Astrocyte of the cerebellum (primary cell): ENCODE data around the gene PRKAR2B.

ENCODE experiments used
- DNase-seq: peaks from one replicate; pipeline ENCODE4 v3.0.0-alpha.2; 2011; ENCODE audit warnings: low read depth
- H3K4me3 ChIP-seq: 2 replicates; pipeline ENCODE4 v1.5.1; 2011; ENCODE audit warnings: mild to moderate bottlenecking, low read depth, low read length, moderate library complexity
- in situ Hi-C: cut with HindIII; loops from 2 replicates; pipeline ENCODE4 v1.10.0; 2017; ENCODE audit warnings: low sequenced_read_pairs
- TF ChIP-seq, protein P1 (sequence below): IDR thresholded peaks from 2 replicates; pipeline ENCODE4 v1.5.1; 2012; ENCODE audit warnings: low read length, low read depth, moderate library complexity, mild to moderate bottlenecking; ENCODE audit errors: missing control alignments

The PRKAR2B gene

DNA sequence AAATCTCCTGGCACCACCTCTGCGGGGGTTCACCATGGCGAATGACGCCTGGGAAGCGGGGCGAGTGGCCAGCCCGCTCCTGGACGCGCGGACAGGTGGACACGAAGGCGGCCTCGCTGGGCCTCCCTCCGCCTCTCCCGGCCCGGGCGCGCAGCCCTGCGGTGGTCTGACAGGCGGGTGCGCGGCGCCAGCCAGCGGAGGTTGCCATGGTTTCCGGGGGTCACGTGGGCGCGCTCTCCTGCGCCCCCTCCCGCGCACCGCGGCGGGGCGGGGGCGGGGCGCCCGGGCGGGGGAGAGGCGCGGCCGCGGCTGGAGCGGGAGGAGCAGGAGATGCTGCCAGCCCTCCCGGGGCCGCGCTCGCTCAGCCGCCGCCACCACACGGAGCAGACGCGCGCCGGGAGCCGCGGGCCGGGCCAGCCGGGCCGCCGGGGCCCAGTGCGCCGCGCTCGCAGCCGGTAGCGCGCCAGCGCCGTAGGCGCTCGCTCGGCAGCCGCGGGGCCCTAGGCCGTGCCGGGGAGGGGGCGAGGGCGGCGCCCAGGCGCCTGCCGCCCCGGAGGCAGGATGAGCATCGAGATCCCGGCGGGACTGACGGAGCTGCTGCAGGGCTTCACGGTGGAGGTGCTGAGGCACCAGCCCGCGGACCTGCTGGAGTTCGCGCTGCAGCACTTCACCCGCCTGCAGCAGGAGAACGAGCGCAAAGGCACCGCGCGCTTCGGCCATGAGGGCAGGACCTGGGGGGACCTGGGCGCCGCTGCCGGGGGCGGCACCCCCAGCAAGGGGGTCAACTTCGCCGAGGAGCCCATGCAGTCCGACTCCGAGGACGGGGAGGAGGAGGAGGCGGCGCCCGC is at the start of gene PRKAR2B:
Gene PRKAR2B, plus strand, starts transcription at position 359 of the 848 bp plus-strand sequence. Its CDS starts 203 bp downstream, at position 562.
- peak within 1 kb of the TSS; percentile 78 for H3K4me3 ChIP-seq
- DNase-seq = peak; percentile 32
- in situ Hi-C loops = no loop called here
- TF ChIP-seq, protein P1, sequence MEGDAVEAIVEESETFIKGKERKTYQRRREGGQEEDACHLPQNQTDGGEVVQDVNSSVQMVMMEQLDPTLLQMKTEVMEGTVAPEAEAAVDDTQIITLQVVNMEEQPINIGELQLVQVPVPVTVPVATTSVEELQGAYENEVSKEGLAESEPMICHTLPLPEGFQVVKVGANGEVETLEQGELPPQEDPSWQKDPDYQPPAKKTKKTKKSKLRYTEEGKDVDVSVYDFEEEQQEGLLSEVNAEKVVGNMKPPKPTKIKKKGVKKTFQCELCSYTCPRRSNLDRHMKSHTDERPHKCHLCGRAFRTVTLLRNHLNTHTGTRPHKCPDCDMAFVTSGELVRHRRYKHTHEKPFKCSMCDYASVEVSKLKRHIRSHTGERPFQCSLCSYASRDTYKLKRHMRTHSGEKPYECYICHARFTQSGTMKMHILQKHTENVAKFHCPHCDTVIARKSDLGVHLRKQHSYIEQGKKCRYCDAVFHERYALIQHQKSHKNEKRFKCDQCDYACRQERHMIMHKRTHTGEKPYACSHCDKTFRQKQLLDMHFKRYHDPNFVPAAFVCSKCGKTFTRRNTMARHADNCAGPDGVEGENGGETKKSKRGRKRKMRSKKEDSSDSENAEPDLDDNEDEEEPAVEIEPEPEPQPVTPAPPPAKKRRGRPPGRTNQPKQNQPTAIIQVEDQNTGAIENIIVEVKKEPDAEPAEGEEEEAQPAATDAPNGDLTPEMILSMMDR = no peak

DNA sequence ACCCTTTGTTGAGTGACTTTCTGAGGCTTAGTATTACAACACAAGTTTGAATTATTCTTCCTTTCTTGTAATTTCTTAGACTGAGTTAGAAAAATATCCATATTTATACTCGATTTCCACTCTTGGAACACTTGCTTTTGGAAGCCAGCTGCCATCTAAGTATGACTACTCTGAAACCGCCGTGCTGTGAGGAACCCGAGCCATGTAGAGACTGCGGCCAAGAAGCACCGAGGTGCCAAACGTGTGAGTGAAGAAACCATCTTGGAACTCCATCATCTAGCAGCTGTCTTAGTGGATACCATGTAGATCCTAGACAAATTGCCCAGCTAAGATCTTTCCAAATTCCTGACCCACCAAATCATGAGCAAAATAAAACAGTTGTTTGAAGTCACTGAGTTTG is 49.7 kb upstream of the PRKAR2B start:
- in situ Hi-C loops = no loop called here
- no peak for DNase-seq
- TF ChIP-seq, protein P1 = no peak
- H3K4me3 ChIP-seq = no peak overlapping the region

DNA sequence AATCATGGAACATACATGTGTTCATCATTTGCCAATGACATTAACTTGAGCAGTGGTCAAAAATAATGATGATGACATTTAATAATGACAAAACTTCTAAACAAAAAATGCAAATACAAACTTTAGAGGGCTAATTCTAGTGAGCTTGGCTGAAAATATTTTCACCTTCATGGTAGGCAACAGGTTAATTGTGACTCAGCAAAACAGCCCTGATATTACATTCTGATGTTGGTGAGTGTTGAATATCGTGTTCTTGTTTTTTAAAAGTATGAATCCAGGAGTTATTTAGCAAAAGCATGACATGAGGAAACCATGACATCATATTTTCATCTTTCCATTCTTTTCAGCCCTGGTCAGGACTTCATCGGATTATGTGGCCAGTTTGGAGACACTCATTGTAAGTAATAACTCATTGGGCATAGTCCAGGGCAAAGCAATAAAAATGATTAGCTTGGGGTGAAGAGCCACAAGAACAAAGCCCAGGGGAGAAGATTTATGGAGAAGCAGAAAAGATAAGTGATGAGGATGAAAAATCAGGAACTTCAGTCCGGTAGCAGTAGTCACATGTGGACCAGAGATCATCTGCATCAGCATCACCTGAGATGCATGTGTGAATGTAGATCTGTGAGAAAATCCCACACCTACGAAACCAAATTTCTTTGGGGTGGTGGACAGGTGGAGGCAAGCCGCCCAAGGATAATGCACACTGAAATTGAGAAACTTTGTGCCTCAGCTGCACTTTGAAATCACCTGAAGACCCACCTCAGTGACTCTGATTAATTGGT is 46.8 kb upstream of the PRKAR2B start:
- TF ChIP-seq, protein P1 = no peak
- in situ Hi-C loops = no loop called here
- H3K4me3 ChIP-seq = no peak overlapping the region
- no peak for DNase-seq

DNA sequence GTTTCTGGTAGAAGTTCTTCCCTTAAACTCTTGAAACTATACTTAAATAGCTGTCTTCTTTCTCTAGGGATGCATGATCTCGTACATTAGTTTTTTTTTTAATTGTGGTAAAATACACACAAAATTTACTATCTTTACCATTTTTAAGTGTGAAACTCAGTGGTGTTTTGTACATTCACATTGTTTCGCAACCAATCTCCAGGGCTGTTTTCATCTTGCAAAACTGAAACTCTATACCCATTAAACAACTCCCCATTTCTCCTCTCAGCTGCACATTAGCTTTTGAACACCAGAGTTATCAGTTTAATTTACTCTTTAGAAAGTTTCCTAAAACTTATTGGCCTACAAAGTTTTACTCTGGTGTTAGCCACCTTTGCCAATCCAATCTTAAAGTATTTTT is 45.5 kb upstream of the PRKAR2B start:
- TF ChIP-seq, protein P1 = no peak
- DNase-seq = no peak

DNA sequence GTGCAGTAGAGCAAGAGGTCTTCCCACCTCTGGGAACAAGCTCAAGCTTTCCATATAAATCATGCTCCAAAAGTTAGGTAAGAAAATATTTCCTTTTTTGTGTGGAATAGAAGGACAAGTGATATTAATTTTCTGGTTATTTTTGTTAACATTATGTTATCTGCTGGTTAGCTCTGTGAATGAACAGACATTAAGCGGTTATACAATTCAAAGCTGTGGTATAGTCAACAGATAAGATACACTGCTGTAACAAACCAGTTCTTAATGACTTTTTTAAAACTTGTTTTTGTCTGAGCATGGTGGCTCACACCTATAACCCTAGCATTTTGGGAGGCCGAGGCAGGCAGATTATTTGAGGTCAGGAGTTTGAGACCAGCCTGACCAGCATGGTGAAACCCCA is 43.0 kb upstream of the PRKAR2B start:
- no peak overlapping the region for H3K4me3 ChIP-seq
- DNase-seq = no peak
- TF ChIP-seq, protein P1 = no peak
- in situ Hi-C loops = no loop called here

More for the DNA sequence above, 45.5 kb upstream of the PRKAR2B start:
- H3K4me3 ChIP-seq = no peak overlapping the region
- in situ Hi-C loops = no loop called here

DNA sequence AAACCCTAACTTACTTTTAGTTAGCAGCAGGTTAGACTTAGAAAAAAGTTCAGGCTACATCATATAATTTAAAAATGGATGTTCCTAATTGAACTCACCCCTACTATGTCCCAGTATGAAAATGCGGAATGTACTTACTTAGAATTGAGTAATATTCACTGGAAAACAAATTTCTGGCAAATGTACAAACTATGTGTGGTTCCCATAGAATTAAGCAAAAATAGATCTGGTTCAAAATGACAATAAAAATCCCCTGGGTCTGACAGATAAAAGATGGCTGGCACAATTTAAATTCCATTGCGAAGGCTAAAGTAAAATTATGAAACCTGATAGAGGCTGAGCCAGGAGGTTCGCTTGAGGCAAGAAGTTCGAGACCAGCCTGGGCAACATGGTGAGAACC is 42.4 kb upstream of the PRKAR2B start:
- in situ Hi-C loops = no loop called here
- no peak for DNase-seq
- H3K4me3 ChIP-seq = no peak overlapping the region
- TF ChIP-seq, protein P1 = no peak
